ENCODE results near the gene NOP10.
"Not testable (repeated sequence)": the region's sequence is repeated elsewhere in the genome, so short reads cannot be mapped to it uniquely, and the experiment has no call there.

NOP10 gene

DNA sequence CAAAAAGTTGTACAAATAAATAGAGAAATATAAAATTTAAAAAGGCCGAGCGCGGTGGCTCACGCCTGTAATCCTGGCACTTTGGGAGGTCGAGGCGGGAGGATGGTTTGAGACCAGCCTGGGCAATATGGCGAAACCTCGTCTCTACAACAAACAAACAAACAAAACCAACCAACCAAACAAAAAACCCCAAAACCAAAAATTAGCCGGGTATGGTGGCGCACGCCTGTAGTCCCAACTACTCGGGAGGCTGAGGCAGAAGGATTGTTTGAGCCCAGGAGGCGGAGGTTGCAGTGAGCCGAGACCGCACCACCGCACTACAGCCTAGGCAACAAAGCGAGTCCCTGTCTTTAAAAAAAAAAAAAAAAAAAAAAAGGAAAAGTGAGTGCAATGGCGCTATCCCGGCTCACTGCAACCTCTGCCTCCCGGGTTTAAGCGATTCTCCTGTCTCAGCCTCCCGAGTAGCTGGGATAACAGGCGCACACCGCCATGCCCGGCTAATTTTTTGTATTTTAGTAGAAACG lies 661 bp downstream of the NOP10 start:
- H3K27me3 ChIP-seq (replicated peaks; ENCODE audit: control insufficient read depth, insufficient read depth, low read length, poor library complexity, severe bottlenecking); DNase-seq; H3K36me3 ChIP-seq (ENCODE audit: control insufficient read depth, insufficient read depth, low read length); H3K9me3 ChIP-seq (ENCODE audit: control insufficient read depth, low read length); H3K4me1 ChIP-seq (ENCODE audit: control insufficient read depth, insufficient read depth, low read length, poor library complexity, severe bottlenecking): not testable (repeated sequence)
- Histone ChIP-seq H3K4me3 (ENCODE audit: insufficient read depth, low read depth, low read length, poor library complexity, severe bottlenecking) (peak overlapping the region; percentile 69), H3K27ac (ENCODE audit: insufficient read depth, low read length, poor library complexity, severe bottlenecking) (peak overlapping the region; percentile 88)

DNA sequence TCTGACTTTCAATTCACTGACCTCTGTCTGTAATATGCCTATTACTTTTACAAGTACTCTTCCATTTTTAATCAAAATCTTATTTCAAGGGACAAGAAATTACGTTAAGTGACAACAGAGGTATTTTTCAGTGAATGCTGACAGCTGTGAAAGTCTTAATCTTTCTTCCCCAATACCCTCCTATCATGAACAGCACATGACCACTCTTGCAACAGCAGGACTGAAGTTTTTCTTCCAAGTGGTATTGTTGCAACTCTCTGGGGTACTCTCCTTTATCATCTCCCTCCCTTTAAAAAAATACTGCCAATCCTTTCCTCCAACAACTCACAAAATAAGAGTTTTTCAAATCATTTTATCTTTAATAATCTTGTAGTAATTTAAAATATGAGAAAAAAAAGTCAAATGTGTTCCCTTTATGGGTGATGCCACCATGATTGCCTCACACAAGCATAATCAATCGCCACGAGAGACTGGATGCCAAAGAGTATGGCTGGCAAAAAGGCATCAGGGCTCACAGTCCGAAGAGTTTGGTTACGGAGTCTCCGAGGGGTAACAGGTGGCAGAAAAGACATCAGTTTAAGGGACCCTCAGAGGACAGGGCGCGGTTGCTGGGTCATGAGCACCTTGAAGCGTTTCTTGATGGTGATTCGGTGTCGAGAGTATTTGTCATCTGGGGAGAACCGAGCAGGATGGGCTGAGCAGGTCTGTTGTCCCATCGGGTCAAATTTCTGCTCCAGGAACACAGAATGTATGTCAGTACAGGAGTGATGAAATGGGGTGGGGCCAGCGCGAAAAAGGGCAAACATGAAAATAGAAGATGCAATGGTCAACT lies 1.3 kb downstream of the NOP10 start:
- no peak for DNase-seq
- Histone ChIP-seq H3K4me3 (ENCODE audit: insufficient read depth, low read depth, low read length, poor library complexity, severe bottlenecking) (peak overlapping the region; percentile 69), H3K36me3 (ENCODE audit: control insufficient read depth, insufficient read depth, low read length) (no peaks in the 10 kb centered on the region), H3K4me1 (ENCODE audit: control insufficient read depth, insufficient read depth, low read length, poor library complexity, severe bottlenecking) (peaks cover 10% of the 10 kb centered on the region), H3K27me3 (replicated peaks; ENCODE audit: control insufficient read depth, insufficient read depth, low read length, poor library complexity, severe bottlenecking) (no peaks in the 10 kb centered on the region), H3K9me3 (ENCODE audit: control insufficient read depth, low read length) (no peaks in the 10 kb centered on the region), H3K27ac (ENCODE audit: insufficient read depth, low read length, poor library complexity, severe bottlenecking) (no peak overlapping the region)

DNA sequence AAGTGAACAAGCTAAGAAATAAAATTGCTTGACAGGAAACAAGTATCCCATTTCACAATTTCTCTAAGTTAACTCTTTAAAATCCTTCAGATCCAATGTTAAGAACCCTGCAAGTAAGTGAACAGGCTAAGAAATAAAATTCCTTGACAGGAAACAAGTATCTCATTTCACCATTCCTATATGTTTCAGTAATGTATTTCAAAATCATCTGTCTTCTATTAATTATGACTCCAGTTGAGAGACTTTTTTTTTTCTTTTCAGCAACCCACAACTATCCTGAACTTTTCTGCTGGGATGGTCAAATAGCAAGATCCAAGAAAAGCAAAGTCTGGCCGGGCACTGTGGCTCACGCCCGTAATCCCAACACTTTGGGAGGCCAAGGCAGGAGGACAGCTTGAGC lies 3.0 kb downstream of the NOP10 start:
- Histone ChIP-seq H3K4me3 (ENCODE audit: insufficient read depth, low read depth, low read length, poor library complexity, severe bottlenecking) (no peak overlapping the region), H3K9me3 (ENCODE audit: control insufficient read depth, low read length) (no peaks in the 10 kb centered on the region), H3K27me3 (replicated peaks; ENCODE audit: control insufficient read depth, insufficient read depth, low read length, poor library complexity, severe bottlenecking) (no peaks in the 10 kb centered on the region), H3K4me1 (ENCODE audit: control insufficient read depth, insufficient read depth, low read length, poor library complexity, severe bottlenecking) (peaks cover 19% of the 10 kb centered on the region), H3K27ac (ENCODE audit: insufficient read depth, low read length, poor library complexity, severe bottlenecking) (no peak overlapping the region), H3K36me3 (ENCODE audit: control insufficient read depth, insufficient read depth, low read length) (no peaks in the 10 kb centered on the region)
- no peak for DNase-seq

DNA sequence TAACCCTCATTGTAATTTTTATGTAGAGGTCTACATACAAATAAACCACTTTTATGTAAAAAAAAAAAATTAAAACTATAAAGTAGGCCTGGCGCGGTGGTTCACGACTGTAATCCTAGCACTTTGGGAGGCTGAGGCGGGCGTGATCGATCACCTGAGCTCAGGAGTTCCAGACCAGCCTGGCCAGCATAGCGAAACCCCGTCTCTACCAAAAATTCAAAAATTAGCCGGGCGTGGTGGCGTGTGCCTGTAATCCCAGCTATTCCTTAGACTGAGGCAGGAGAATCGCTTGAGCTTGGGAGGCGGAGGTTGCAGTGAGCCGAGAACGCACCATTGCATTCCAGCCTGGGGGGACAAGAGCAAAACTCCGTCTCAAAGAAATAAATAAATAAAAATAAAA lies 4.6 kb downstream of the NOP10 start:
- Histone ChIP-seq H3K36me3 (ENCODE audit: control insufficient read depth, insufficient read depth, low read length) (no peaks in the 10 kb centered on the region), H3K4me3 (ENCODE audit: insufficient read depth, low read depth, low read length, poor library complexity, severe bottlenecking) (peak overlapping the region; percentile 82), H3K4me1 (ENCODE audit: control insufficient read depth, insufficient read depth, low read length, poor library complexity, severe bottlenecking) (peaks cover 24% of the 10 kb centered on the region), H3K9me3 (ENCODE audit: control insufficient read depth, low read length) (no peaks in the 10 kb centered on the region), H3K27me3 (replicated peaks; ENCODE audit: control insufficient read depth, insufficient read depth, low read length, poor library complexity, severe bottlenecking) (no peaks in the 10 kb centered on the region), H3K27ac (ENCODE audit: insufficient read depth, low read length, poor library complexity, severe bottlenecking) (peak overlapping the region; percentile 90)
- DNase-seq = no peak

DNA sequence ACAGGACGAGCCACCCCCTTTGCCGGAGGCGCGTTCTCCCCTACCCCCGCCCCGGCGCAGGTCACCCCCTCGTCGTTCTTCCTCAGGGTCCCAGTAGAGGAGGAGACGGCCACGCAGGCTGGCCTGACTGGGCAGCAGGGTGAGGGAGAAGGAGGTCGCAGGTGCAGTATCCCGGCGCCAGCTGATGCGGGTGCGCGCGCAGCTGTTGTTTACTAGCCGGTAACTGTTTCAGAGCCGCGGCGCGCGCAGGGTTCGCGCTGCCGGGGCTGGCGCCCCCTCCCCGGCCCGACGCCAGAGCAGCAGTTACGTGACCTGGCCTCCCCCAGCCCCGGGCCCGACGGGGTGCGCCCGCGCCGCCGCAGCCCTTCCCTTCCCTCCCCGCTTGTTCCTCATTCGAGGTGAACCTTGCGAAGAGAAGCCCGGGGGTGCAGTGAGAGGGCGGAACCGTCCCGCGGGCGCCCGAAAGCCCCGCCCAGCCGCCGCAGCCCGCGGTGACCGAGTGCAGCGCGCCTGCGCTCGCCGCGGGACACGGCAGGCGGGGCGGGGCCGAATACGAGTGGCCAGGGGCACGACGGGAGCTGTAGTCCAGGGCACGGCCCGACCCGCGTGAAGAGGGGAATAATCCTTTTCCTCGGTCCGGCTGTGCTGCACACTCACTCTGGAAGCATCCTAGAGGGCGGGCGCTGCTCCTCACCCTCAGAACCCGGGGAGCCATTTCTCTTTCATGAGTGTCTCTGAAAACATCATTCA lies 5.2 kb downstream of the NOP10 start, which contains the start of gene SLC12A6:
TSS of gene SLC12A6 (minus strand) at position 225 of the 750 bp plus-strand sequence. CDS start 1,101 bp downstream, outside the sequence.
- H3K9me3 ChIP-seq (ENCODE audit: control insufficient read depth, low read length) = no peaks in the 10 kb centered on the region
- peak; percentile 83 to 87 (median 84) for DNase-seq
- H3K27me3 ChIP-seq (replicated peaks; ENCODE audit: control insufficient read depth, insufficient read depth, low read length, poor library complexity, severe bottlenecking) = no peaks in the 10 kb centered on the region
- peaks cover 24% of the 10 kb centered on the region for H3K4me1 ChIP-seq (ENCODE audit: control insufficient read depth, insufficient read depth, low read length, poor library complexity, severe bottlenecking)
- H3K36me3 ChIP-seq (ENCODE audit: control insufficient read depth, insufficient read depth, low read length) = no peaks in the 10 kb centered on the region
- peak within 1 kb of the TSS; percentile 90 for H3K27ac ChIP-seq (ENCODE audit: insufficient read depth, low read length, poor library complexity, severe bottlenecking)
- peak within 1 kb of the TSS; percentile 82 for H3K4me3 ChIP-seq (ENCODE audit: insufficient read depth, low read depth, low read length, poor library complexity, severe bottlenecking)

DNA sequence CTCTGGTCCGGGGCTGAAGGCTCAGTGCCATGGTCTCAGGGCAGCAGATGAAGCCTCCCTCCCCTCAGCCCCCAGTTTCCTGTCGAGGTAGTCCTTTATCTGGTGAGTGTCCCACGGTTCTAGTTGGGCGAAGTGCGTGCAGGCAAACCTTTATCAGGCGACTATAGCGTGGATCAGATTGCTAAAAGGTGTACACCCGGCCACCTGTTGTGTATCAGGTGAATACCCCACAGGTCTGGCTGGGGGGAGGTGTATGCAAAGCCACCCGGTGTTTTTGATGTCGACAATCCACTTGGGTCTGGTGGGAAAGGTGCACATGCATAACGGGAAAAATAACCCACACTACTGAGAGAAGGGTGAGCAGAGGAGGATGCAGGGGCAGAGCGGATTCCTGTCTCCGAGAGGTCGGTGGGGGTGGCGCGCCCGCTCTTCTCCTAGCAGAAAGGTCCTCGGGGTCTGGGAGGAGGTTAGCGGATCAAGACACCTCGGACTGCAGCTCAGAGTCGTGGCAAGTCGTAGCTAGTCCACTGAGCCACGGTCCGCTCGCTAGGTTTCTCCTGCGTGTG lies 5.9 kb downstream of the NOP10 start:
- H3K4me3 ChIP-seq (ENCODE audit: insufficient read depth, low read depth, low read length, poor library complexity, severe bottlenecking) = peak overlapping the region; percentile 82
- H3K4me1 ChIP-seq (ENCODE audit: control insufficient read depth, insufficient read depth, low read length, poor library complexity, severe bottlenecking) = peaks cover 23% of the 10 kb centered on the region
- H3K9me3 ChIP-seq (ENCODE audit: control insufficient read depth, low read length) = no peaks in the 10 kb centered on the region
- H3K27ac ChIP-seq (ENCODE audit: insufficient read depth, low read length, poor library complexity, severe bottlenecking) = peak overlapping the region; percentile 90
- no peaks in the 10 kb centered on the region for H3K36me3 ChIP-seq (ENCODE audit: control insufficient read depth, insufficient read depth, low read length)
- no peak for DNase-seq
- H3K27me3 ChIP-seq (replicated peaks; ENCODE audit: control insufficient read depth, insufficient read depth, low read length, poor library complexity, severe bottlenecking) = no peaks in the 10 kb centered on the region

DNA sequence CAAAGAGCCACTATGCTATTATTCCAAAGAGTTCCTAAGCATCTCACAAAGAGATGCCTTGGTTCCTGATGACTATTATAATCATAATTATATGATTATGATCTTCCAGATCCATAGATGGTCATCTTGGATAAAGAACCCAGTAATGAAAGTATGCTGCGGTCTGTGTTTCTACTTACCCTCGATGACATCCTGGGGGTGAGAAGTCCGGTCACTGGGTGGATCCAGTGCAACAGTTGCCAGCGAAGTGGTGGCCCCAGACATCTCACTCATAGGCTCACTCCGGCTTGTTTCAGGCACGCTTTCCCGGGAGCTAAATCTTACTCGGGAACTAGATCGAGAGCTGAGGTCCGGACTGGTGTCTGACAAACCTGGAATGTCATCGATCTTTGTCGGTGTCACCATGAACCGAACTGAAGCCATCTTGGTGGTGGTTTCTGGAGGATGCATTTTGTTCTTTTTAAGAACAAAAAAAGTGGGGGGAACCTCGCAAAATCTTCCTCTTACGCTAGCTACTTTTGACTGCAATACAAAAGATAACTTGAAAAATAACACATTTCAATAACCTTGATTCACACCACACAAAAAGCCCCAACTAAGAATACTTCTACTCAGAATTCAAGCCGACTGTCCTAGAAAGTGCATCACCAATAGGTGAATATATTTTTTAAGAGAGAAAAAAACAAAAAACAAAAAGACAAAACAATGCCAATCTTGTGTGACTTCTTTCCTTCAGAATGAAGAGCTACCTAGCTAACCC lies 6.5 kb downstream of the NOP10 start:
- Histone ChIP-seq H3K27me3 (replicated peaks; ENCODE audit: control insufficient read depth, insufficient read depth, low read length, poor library complexity, severe bottlenecking) (no peaks in the 10 kb centered on the region), H3K9me3 (ENCODE audit: control insufficient read depth, low read length) (no peaks in the 10 kb centered on the region), H3K4me3 (ENCODE audit: insufficient read depth, low read depth, low read length, poor library complexity, severe bottlenecking) (peak overlapping the region; percentile 82), H3K36me3 (ENCODE audit: control insufficient read depth, insufficient read depth, low read length) (no peaks in the 10 kb centered on the region), H3K4me1 (ENCODE audit: control insufficient read depth, insufficient read depth, low read length, poor library complexity, severe bottlenecking) (peaks cover 23% of the 10 kb centered on the region), H3K27ac (ENCODE audit: insufficient read depth, low read length, poor library complexity, severe bottlenecking) (peak overlapping the region; percentile 90)
- no peak for DNase-seq

DNA sequence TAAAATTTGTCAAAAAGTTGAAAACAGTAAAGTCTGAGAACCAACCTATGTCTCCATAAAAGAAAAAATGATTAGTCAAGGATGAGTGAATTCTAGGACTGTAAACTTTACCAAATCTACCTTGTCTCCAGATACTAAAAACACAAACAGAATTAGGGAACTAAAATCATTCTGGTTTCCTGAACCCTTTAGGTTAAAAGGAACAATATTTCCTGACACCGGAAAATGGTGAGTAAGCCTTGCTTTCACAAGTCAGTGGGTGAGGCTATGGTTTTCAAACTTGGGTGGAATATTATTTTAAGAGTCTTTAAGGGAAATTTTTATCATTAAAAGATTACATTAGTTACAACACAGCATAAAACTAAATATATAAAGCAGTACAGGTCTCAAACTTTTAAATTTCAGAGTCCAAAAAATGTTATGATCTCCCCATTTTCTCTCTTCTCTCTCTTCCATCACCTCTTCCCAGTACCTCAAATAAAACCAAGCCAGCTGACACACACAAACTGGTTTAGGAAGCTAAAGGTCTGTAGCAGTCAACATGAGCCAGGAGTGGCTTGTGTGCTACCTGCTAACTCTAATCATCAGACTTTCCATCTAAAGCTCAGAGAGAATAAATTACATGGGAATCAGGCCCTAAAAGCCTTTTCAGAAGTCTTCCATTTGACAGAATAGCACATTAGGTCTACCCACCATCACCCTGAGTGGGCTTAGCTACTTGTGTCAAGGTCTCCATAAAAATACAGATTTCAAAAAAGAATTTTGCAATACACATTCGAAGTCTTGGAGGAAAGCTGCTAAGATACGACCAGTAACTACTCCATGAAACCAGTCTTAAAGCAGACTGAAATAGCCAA lies 7.5 kb downstream of the NOP10 start:
- Histone ChIP-seq H3K4me1 (ENCODE audit: control insufficient read depth, insufficient read depth, low read length, poor library complexity, severe bottlenecking) (peaks cover 23% of the 10 kb centered on the region), H3K36me3 (ENCODE audit: control insufficient read depth, insufficient read depth, low read length) (no peaks in the 10 kb centered on the region), H3K9me3 (ENCODE audit: control insufficient read depth, low read length) (no peaks in the 10 kb centered on the region), H3K27me3 (replicated peaks; ENCODE audit: control insufficient read depth, insufficient read depth, low read length, poor library complexity, severe bottlenecking) (no peaks in the 10 kb centered on the region), H3K4me3 (ENCODE audit: insufficient read depth, low read depth, low read length, poor library complexity, severe bottlenecking) (peak overlapping the region; percentile 82), H3K27ac (ENCODE audit: insufficient read depth, low read length, poor library complexity, severe bottlenecking) (peak overlapping the region; percentile 90)
- DNase-seq = no peak

DNA sequence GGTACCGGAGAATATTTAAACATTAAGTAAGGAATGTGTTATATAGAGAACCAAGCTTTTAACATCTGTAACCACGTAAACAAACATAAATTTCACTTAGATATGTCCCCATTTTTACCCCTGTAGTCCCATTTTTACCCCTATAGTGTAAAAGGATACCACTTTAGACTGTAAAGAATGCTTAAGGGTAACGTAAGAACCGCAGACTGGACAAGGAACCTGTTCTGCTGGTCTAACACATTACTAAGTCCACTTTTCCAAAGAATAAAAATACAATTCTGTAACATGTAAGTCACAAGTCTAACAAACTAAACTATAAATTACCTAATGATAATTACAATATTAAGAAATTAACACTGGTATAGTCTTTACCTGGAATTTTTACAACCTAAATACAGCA lies 8.3 kb downstream of the NOP10 start:
- peak overlapping the region; percentile 82 for H3K4me3 ChIP-seq (ENCODE audit: insufficient read depth, low read depth, low read length, poor library complexity, severe bottlenecking)
- H3K4me1 ChIP-seq (ENCODE audit: control insufficient read depth, insufficient read depth, low read length, poor library complexity, severe bottlenecking) = peaks cover 23% of the 10 kb centered on the region

More for the DNA sequence above, 8.3 kb downstream of the NOP10 start:
- no peaks in the 10 kb centered on the region for H3K9me3 ChIP-seq (ENCODE audit: control insufficient read depth, low read length)
- no peaks in the 10 kb centered on the region for H3K27me3 ChIP-seq (replicated peaks; ENCODE audit: control insufficient read depth, insufficient read depth, low read length, poor library complexity, severe bottlenecking)
- peak overlapping the region; percentile 90 for H3K27ac ChIP-seq (ENCODE audit: insufficient read depth, low read length, poor library complexity, severe bottlenecking)
- DNase-seq = no peak
- H3K36me3 ChIP-seq (ENCODE audit: control insufficient read depth, insufficient read depth, low read length) = no peaks in the 10 kb centered on the region
